Thoracic aorta (tissue), 2 donors: ENCODE measurements around the gene MICU1. TPM values are rescaled to one million over a fixed set of nuclear protein-coding genes. Genes with fewer than 3 reads are reported as not detected.
"Not testable (repeated sequence)": the region's sequence is repeated elsewhere in the genome, so short reads cannot be mapped to it uniquely, and the experiment has no call there.

ENCODE experiments used
- ATAC-seq: fragments of 150-250 bp; one replicate; pipeline ENCODE4 v1.8.0; 2017; ENCODE audit warnings: low read depth; ENCODE audit not compliant: insufficient number of reproducible peaks, low FRiP score
- DNase-seq: peaks from one replicate; pipeline ENCODE4 v3.0.0-alpha.2; 2020; ENCODE audit warnings: low spot score
- H3K27ac ChIP-seq, 2 donors: fragments of 200-600 bp; sonication (generic); 1 replicate in 1 of 2; 2 replicates in 1 of 2; pipeline ENCODE4 v1.5.1; 2016; ENCODE audit warnings: mild to moderate bottlenecking in 2 of 2, moderate library complexity in 2 of 2
- H3K27me3 ChIP-seq: fragments of 200-600 bp; sonication (generic); replicated peaks from 2 replicates; pipeline ENCODE4 v1.6.0; 2016; ENCODE audit warnings: mild to moderate bottlenecking; ENCODE audit not compliant: insufficient read depth
- H3K36me3 ChIP-seq: fragments of 200-600 bp; sonication (generic); one replicate; pipeline ENCODE4 v1.5.1; 2016
- H3K4me1 ChIP-seq, 2 donors: fragments of 200-600 bp; sonication (generic); 1 replicate in 1 of 2; 2 replicates in 1 of 2; pipeline versions ENCODE4 v1.5.1 to v1.6.0; 2016; ENCODE audit warnings: low read depth in 2 of 2, mild to moderate bottlenecking in 1 of 2; ENCODE audit not compliant: control insufficient read depth in 1 of 2
- H3K4me3 ChIP-seq: fragments of 200-600 bp; sonication (generic); 2 replicates; pipeline ENCODE4 v1.5.1; 2016; ENCODE audit warnings: mild to moderate bottlenecking
- H3K9me3 ChIP-seq: fragments of 200-600 bp; sonication (generic); 2 replicates; pipeline ENCODE4 v1.5.1; 2016
- total RNA-seq, 2 donors: library from RNA; depleted of rRNA; stranded (reverse); fragments of >200 nt; gene quantifications; one replicate each; pipeline versions ENCODE4 v1.1.0 to v1.2.3, GENCODE V29; 2016
- TF ChIP-seq, protein P1 (sequence below): fragments of 200-600 bp; sonication (generic); IDR thresholded peaks from one replicate; pipeline ENCODE4 v1.5.1; 2019; ENCODE audit warnings: antibody characterized with exemption

The MICU1 gene
- total RNA-seq, 2 donors from 2014 or later: 37.4 to 63.5 TPM

- Histone ChIP-seq H3K27ac (no peak overlapping the region), H3K9me3 (no peaks in the 10 kb centered on the region), H3K4me1 (no peaks in the 10 kb centered on the region), H3K4me3 (no peak overlapping the region), H3K36me3 (no peaks in the 10 kb centered on the region), H3K27me3 (no peaks in the 10 kb centered on the region)
- no peak for ATAC-seq
- no peak for DNase-seq
- TF ChIP-seq, protein P1, sequence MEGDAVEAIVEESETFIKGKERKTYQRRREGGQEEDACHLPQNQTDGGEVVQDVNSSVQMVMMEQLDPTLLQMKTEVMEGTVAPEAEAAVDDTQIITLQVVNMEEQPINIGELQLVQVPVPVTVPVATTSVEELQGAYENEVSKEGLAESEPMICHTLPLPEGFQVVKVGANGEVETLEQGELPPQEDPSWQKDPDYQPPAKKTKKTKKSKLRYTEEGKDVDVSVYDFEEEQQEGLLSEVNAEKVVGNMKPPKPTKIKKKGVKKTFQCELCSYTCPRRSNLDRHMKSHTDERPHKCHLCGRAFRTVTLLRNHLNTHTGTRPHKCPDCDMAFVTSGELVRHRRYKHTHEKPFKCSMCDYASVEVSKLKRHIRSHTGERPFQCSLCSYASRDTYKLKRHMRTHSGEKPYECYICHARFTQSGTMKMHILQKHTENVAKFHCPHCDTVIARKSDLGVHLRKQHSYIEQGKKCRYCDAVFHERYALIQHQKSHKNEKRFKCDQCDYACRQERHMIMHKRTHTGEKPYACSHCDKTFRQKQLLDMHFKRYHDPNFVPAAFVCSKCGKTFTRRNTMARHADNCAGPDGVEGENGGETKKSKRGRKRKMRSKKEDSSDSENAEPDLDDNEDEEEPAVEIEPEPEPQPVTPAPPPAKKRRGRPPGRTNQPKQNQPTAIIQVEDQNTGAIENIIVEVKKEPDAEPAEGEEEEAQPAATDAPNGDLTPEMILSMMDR: no peak
These were observed 211.2 kb downstream of the MICU1 start for GRCh38 chr10:72414642-72415041.

DNA sequence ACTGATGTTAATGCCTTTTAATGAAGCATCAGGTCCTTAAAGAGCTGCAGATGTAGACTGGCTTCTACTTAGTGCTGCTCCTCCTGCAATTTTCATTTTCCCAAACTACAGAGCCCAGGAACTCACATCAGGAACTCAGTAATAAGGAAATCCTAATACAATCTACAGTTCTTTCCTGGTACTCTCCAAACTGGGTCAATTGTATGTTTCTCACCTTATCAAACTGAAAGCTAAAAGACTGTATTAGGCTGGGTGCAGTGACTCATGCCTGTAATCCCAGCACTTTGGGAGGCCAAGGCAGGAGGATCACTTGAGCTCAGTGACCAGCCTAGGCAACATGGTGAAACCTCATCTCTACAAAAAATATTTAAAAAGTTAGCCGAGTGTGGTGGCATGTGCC is 216.7 kb downstream of the MICU1 start:
- no peaks in the 10 kb centered on the region for H3K4me1 ChIP-seq
- no peaks in the 10 kb centered on the region for H3K27me3 ChIP-seq
- no peak for ATAC-seq
- H3K4me3 ChIP-seq: no peak overlapping the region
- no peak overlapping the region for H3K27ac ChIP-seq
- H3K36me3 ChIP-seq: no peaks in the 10 kb centered on the region
- TF ChIP-seq, protein P1: no peak
- no peak for DNase-seq
- no peaks in the 10 kb centered on the region for H3K9me3 ChIP-seq

- DNase-seq (no peak), ATAC-seq (no peak)
- no peak overlapping the region for H3K27ac ChIP-seq
- no peaks in the 10 kb centered on the region for H3K4me1 ChIP-seq
- H3K27me3 ChIP-seq: no peaks in the 10 kb centered on the region
- no peaks in the 10 kb centered on the region for H3K9me3 ChIP-seq
- TF ChIP-seq, protein P1: no peak
- no peaks in the 10 kb centered on the region for H3K36me3 ChIP-seq
- H3K4me3 ChIP-seq: no peak overlapping the region
These were observed 217.8 kb downstream of the MICU1 start for GRCh38 chr10:72407927-72408600.

- Histone ChIP-seq H3K4me3 (no peak overlapping the region), H3K27ac (no peak overlapping the region), H3K27me3 (no peaks in the 10 kb centered on the region), H3K9me3 (no peaks in the 10 kb centered on the region), H3K4me1 (no peaks in the 10 kb centered on the region), H3K36me3 (no peaks in the 10 kb centered on the region)
- TF ChIP-seq, protein P1: no peak
- ATAC-seq: no peak
- DNase-seq: no peak
These were observed 218.4 kb downstream of the MICU1 start for GRCh38 chr10:72407471-72407870.

- H3K9me3 ChIP-seq, H3K4me1 ChIP-seq, H3K4me3 ChIP-seq, H3K36me3 ChIP-seq, DNase-seq, H3K27me3 ChIP-seq, ATAC-seq, H3K27ac ChIP-seq: not testable (repeated sequence)
These were observed 230.3 kb downstream of the MICU1 start for GRCh38 chr10:72395581-72395980.

DNA sequence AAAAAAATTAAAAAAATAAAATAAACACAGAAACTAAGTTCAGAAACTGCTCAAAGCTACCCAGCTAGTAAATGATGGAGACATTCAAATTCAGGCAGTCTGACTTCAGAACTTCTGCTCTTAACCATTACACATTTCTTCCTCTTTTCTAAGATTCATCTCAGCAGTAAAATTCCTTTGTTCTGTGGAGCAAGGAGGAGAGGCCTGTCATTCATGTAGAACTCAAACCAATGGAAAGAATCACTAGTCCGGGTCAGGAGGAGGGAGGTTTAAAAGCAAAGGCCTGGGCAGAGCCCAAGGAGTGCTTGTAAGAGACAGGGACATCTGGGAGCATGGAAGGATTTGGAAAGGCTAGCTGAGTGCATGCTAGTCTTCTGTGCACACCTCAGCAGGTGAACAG is 233.3 kb downstream of the MICU1 start:
- no peak for DNase-seq
- Histone ChIP-seq H3K36me3 (no peaks in the 10 kb centered on the region), H3K27me3 (no peaks in the 10 kb centered on the region), H3K4me1 (no peaks in the 10 kb centered on the region), H3K4me3 (no peak overlapping the region), H3K27ac (no peak overlapping the region), H3K9me3 (no peaks in the 10 kb centered on the region)
- ATAC-seq: no peak
- TF ChIP-seq, protein P1: no peak
